Left renal cortex interstitium (tissue), 4 donors: Measurements from ENCODE around the gene APOC3. TPM values are rescaled to one million over a fixed set of nuclear protein-coding genes. Genes with fewer than 3 reads are reported as not detected.
A peak's percentile ranks its signal among the peaks of the same experiment; 100 is the strongest.
"Not testable (repeated sequence)": the region's sequence is repeated elsewhere in the genome, so short reads cannot be mapped to it uniquely, and the experiment has no call there.

Experiments used
- DNase-seq, 4 donors: peaks; one replicate each; pipeline ENCODE4 v3.0.0-alpha.2; 2013; ENCODE audit warnings: low read depth in 4 of 4, low spot score in 2 of 4, missing footprints in 1 of 4
- polyA plus RNA-seq, 4 donors: library from polyadenylated mRNA; unstranded; fragments of 120-200 nt; gene quantifications; one replicate each; pipeline ENCODE4 v1.2.1, GENCODE V29; 2013; ENCODE audit not compliant: insufficient read length in 4 of 4

APOC3 gene
- polyA plus RNA-seq, 4 donors: 5.2 to 21.1 (median 9.7) TPM

- DNase-seq: no peak
Observed at GRCh38 chr11:116828632-116829524, 829 bp upstream of the APOC3 start.

- no peak for DNase-seq
Observed at GRCh38 chr11:116830184-116830912, 641 bp downstream of the APOC3 start.

- no peak for DNase-seq
Observed at GRCh38 chr11:116831790-116832349, 2.2 kb downstream of the APOC3 start.

- no peak for DNase-seq
Observed at GRCh38 chr11:116832350-116833290, 2.9 kb downstream of the APOC3 start.

- DNase-seq: no peak
Observed at GRCh38 chr11:116833491-116833815, 3.7 kb downstream of the APOC3 start.

GRCh38 chr11:116833816-116834534 is 4.3 kb downstream of the APOC3 start:
- no peak for DNase-seq

GRCh38 chr11:116834535-116835041 is 4.9 kb downstream of the APOC3 start:
- not testable (repeated sequence) for DNase-seq

- DNase-seq: peak in 1 of 4 donors; percentile 23
Observed at GRCh38 chr11:116835042-116835772, 5.5 kb downstream of the APOC3 start.

GRCh38 chr11:116835791-116836631 is 6.3 kb downstream of the APOC3 start:
- peak; percentile 70 to 89 (median 82) for DNase-seq

- DNase-seq: no peak
Observed at GRCh38 chr11:116836632-116836991, 6.9 kb downstream of the APOC3 start.

GRCh38 chr11:116837231-116838091 is 7.8 kb downstream of the APOC3 start, which contains the start of gene APOA1:
Gene APOA1, minus strand, starts transcription at chr11:116837622. Its CDS starts 235 bp downstream, at chr11:116837387.
- no peak for DNase-seq

- DNase-seq: no peak
Observed at GRCh38 chr11:116838321-116839084, 8.8 kb downstream of the APOC3 start.

- DNase-seq: no peak
Observed at GRCh38 chr11:116840224-116840745, 10.6 kb downstream of the APOC3 start.

GRCh38 chr11:116840746-116841296 is 11.1 kb downstream of the APOC3 start:
- no peak for DNase-seq

GRCh38 chr11:116842117-116842516 is 12.4 kb downstream of the APOC3 start:
- DNase-seq: no peak

- DNase-seq: no peak
Observed at GRCh38 chr11:116842909-116843308, 13.2 kb downstream of the APOC3 start.
